T-helper 1 cell treated with Interleukin-12 subunit alpha and Interleukin-12 subunit beta and Interleukin-4 antibody, amounts not matched to agents 30 ng/mL and 1 ng/mL, for 36 hours (primary cell): ENCODE results near the gene TIGD4. TPM values are rescaled to one million over a fixed set of nuclear protein-coding genes. Genes with fewer than 3 reads are reported as not detected.

Experiments used
- intact Hi-C: fragments of 100-400 bp; cut with micrococcal nuclease; formaldehyde crosslinking; loops from one replicate; pipeline ENCODE4 v1.15.1; 2024
- total RNA-seq: library from RNA; stranded (reverse); gene quantifications from 2 replicates; pipeline ENCODE4 v1.2.3, GENCODE V29; 2022

The TIGD4 gene
- 0.22 and 0.34 TPM in 2 replicates for total RNA-seq

GRCh38 chr4:152779513-152780266, at the start of gene TIGD4, which contains the start of gene ARFIP1:
TIGD4 (minus strand) TSS chr4:152779730; CDS start chr4:152771004, 8,726 bp downstream.
ARFIP1 (plus strand) TSS chr4:152779954; CDS start chr4:152829634, 49,680 bp downstream.
- intact Hi-C loops, result loop anchor here (1.0 to 10.0 kb wide), 26 partner anchors 11 to 1775 kb away; partner anchors contain the start of genes FBXW7, FHDC1, GATB and LRBA

- intact Hi-C loops, result no loop called here
Observed at GRCh38 chr4:152828122-152828521, 48.6 kb upstream of the TIGD4 start.

GRCh38 chr4:152825336-152825735, 45.8 kb upstream of the TIGD4 start:
- intact Hi-C loops, result no loop called here

DNA sequence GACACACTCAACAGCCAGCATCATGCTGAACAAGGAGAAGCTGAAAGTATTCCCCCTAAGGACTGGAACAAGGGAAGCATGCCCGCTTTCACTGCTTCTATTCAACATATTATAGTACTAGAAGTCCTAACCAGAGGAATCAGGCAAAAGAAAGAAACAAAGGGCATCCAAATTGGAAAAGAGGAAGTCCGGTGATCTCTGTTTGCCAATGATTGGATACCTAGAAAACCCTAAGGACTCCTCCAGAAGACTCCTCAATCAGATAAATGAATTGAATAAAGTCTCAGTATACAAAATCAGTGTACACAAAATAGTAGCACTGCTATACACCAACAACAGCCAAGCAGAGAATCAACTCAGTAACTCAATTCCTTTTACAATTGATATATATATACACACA, 45.0 kb upstream of the TIGD4 start:
- intact Hi-C loops, result no loop called here

GRCh38 chr4:152822323-152822722, 42.8 kb upstream of the TIGD4 start:
- intact Hi-C loops, result no loop called here

- intact Hi-C loops, result no loop called here
Observed at GRCh38 chr4:152820073-152820472, 40.5 kb upstream of the TIGD4 start.

DNA sequence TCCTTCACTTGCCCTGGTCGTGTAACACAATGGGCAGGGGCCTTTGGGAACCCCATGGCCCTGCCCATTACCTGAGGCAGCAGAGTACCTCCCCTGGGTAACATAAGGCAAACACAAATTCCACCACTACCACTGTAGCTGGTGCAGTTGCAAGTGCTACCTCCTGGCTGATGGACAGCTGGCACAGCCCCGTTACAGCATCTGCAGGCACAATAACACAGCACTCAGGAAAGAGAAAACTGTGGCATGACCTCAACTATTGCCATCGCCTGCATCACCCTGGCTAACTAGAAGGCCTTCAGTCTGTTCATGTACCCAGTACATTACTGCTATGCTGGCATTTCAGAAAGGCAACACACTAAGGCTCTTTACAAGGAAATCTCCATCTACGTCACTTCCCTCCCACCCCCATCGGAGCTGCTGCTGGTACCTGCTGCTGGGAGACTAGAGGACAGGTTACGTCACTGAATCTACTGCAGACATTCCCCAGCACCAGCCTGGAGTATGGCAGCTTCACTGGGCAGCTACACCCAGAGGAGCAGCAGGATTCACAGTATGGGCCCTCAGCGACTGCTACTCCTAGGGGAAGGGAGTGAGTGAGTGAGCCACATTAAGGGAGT, 39.6 kb upstream of the TIGD4 start:
- intact Hi-C loops, result no loop called here

DNA sequence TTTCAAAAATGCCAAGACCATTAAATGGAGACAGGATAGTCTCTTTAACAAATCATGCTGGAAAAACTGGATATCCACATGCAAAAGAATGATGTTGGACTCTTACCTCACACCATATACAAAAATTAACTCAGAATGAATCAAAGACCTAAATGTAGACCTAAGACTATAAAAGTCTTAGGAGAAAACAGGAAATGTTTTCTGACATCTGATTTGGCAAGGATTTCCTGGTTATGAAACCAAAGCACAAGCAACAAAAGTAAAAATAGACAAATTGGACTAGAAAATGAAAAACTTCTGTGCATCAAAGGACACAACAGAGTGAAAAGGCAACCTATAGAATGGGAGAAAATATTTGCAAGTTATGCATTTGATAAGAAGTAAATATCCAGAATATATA, 37.8 kb upstream of the TIGD4 start:
- intact Hi-C loops, result no loop called here

GRCh38 chr4:152815078-152815477, 35.5 kb upstream of the TIGD4 start:
- intact Hi-C loops, result no loop called here

DNA sequence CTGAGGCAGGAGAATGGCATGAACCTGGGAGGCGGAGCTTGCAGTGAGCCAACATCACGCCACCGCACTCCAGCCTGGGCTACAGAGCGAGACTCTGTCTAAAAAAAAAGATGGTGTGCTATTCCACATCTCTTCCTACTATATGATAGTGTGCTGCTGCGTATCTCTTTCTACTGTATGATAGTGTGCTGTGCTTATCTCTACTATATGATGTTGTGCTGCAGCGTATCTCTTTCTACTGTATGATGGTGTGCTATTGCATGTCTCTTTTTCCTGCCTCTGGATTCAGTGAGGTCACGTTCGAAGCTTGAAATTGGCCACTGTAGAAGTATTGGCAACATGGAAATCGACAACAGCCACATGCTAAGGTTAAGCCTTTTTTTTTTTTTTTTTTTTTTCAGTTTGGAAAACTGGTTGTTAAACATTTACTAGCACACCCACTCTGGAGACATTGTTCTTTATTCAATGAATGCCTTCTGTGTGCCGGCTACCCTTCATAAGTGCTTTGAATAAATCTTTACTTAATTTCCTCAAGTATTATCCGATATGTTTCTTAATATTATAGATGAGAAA, 31.3 kb upstream of the TIGD4 start:
- intact Hi-C loops, result no loop called here

- intact Hi-C loops, result no loop called here
Observed at GRCh38 chr4:152808670-152809069, 29.1 kb upstream of the TIGD4 start.

- intact Hi-C loops, result loop anchor here (1.0 kb wide), 1 partner anchor 26 kb away; no protein-coding TSS in a partner anchor
Observed at GRCh38 chr4:152807294-152807829, 27.8 kb upstream of the TIGD4 start.

DNA sequence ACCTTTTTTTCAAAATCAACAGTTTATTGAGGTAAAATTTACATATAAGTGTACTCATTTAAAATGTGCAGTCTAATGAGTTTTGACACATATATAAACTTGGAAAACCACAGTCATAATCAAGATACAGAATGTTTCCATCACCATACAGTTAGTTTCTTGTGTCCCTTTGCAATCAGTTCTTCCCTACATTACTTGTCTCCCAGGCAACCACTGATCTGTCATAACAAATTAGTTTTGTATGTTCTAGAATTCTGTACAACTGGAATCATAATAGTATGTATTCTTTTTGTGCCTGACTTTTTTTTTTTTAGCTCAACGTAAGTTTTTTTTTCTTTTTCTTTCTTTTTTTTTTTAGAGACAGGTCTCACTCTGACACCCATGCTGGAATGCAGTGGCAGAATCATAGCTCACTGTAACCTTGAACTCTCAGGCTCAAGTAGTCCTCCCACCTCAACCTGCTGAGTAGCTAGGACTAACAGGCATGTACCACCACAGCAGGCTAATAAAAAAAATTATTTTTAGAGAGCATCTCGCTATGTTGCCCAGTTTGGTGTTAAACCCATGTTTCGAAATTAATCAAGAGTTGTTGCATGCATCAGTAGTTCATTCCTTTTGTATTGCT, 27.1 kb upstream of the TIGD4 start:
- intact Hi-C loops, result loop anchor here (1.0 kb wide), 1 partner anchor 25 kb away; no protein-coding TSS in a partner anchor

GRCh38 chr4:152805818-152806217, 26.3 kb upstream of the TIGD4 start:
- intact Hi-C loops, result no loop called here

- intact Hi-C loops, result no loop called here
Observed at GRCh38 chr4:152805071-152805650, 25.6 kb upstream of the TIGD4 start.

GRCh38 chr4:152803541-152803940, 24.0 kb upstream of the TIGD4 start:
- intact Hi-C loops, result no loop called here

DNA sequence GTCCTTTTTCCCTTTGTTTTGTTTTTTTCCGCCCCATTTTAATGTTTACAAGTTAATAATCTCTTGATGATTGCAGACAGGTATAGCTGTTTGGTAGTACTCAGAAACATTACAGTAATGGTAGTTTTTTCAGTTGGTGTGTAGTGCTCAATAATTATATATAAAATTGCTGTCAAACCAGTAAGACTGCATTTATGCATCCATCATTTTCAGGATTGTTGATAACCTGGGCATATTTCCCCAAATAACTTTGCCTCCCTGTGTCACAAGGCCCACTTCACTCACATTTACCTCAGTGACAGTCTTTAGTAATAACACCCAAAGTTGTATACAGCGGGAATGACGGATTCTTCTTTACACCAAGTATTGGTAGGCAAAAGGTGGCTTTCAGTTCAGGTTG, 16.4 kb upstream of the TIGD4 start:
- intact Hi-C loops, result no loop called here

DNA sequence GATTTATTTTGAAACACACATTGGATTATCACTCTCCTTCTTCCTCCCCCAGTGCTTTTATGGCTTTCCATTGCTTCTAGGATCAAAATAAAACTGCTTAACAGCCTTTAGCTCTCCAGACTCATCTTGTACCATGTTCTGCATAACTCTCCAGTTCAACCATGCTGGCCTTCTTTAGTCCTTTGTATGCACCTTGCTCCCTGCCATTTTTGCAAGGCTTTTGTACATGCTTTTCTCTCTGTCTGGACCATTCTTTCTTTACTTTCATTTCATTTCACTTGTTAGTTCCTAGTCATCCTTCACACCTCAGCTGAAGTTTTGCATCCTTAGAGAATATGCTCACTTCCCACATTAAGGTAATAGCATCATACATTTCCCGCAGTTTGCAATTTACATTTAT, 7.1 kb upstream of the TIGD4 start:
- intact Hi-C loops, result loop anchor here (10.0 kb wide), 1 partner anchor 1768 kb away; the partner anchor contains the start of gene PLRG1

- intact Hi-C loops, result loop anchor here (10.0 kb wide), 1 partner anchor 1769 kb away; the partner anchor contains the start of gene PLRG1
Observed at GRCh38 chr4:152785639-152786615, 6.4 kb upstream of the TIGD4 start.
